HCT116 (cell line): ENCODE results near the gene PCDH9. TPM values are rescaled to one million over a fixed set of nuclear protein-coding genes. Genes with fewer than 3 reads are reported as not detected.

Experiments
- ATAC-seq: fragments of 200-7000 bp; cut with Tn5 transposase; 2 replicates; pipeline ENCODE4 v1.9.1; 2020; ENCODE audit warnings: mild to moderate bottlenecking, moderate library complexity
- BruUV-seq: library from RNA; stranded (reverse); fragments of 400-500 nt; replicated peaks from 2 replicates; lab custom pipeline; 2021; lab: Mats Ljungman, UMichigan
- CTCF ChIA-PET: fragments of 300-600 bp; sonication (Branson Sonifier 250); formaldehyde crosslinking; loops from one replicate; lab custom pipeline; 2021; ENCODE audit warnings: antibody characterized with exemption; lab: Charles Lee
- POLR2A ChIA-PET: fragments of 300-600, 350-600 bp; sonication (Branson Sonifier 250); formaldehyde crosslinking; loops from one replicate; lab custom pipeline; 2021; ENCODE audit warnings: antibody characterized with exemption; lab: Charles Lee
- RAD21 ChIA-PET, 2 experiments: fragments of 300-600 bp; sonication (Branson Sonifier 250); formaldehyde crosslinking; loops; one replicate each; lab custom pipeline; 2023; ENCODE audit warnings: low total read pairs in 2 of 2; ENCODE audit not compliant: uncharacterized antibody in 2 of 2, unreplicated experiment in 2 of 2, low non-redundant PET in 1 of 2; lab: Charles Lee
- DNase-seq: peaks from one replicate; pipeline ENCODE4 v3.0.0-alpha.2; 2010; ENCODE audit warnings: low read depth, low spot score
- H2AFZ ChIP-seq: fragments of 200-600 bp; shearing (Covaris generic), sonication (generic); 2 replicates; pipeline ENCODE4 v1.6.1; 2017; ENCODE audit warnings: low read depth, mixed run types, mixed read lengths, antibody characterized with exemption, low read length; ENCODE audit not compliant: poor library complexity, severe bottlenecking
- H3K27ac ChIP-seq: 2 replicates; pipeline ENCODE4 v1.5.1; 2012; ENCODE audit warnings: low read depth, low read length
- H3K27me3 ChIP-seq: fragments of 200-600 bp; sonication (generic); 2 replicates; pipeline ENCODE4 v1.6.1; 2016; ENCODE audit warnings: mixed run types, low read length, mixed read lengths; ENCODE audit not compliant: insufficient read depth
- H3K36me3 ChIP-seq, 2 experiments: fragments of 200-500 bp in 1 of 2; fragments of 200-600 bp in 1 of 2; sonication (Bioruptor generic) in 1 of 2; sonication (generic) in 1 of 2; 2 replicates each; pipeline versions ENCODE4 v1.5.1 to v1.6.1; 2014 to 2016; ENCODE audit warnings: low read length in 2 of 2, inconsistent platforms in 1 of 2, mixed read lengths in 1 of 2, mixed run types in 1 of 2; ENCODE audit not compliant: insufficient read depth in 2 of 2, control insufficient read depth in 1 of 2
- H3K4me1 ChIP-seq, 2 experiments: fragments of 200-600 bp in 1 of 2; sonication (generic) in 1 of 2; 2 replicates each; pipeline versions ENCODE4 v1.5.1 to v1.6.1; 2012 to 2017; ENCODE audit warnings: low read length in 2 of 2, inconsistent platforms in 1 of 2, mild to moderate bottlenecking in 1 of 2, mixed read lengths in 1 of 2, mixed run types in 1 of 2, moderate library complexity in 1 of 2; ENCODE audit not compliant: insufficient read depth in 2 of 2, control insufficient read depth in 1 of 2
- H3K4me2 ChIP-seq: fragments of 200-600 bp; sonication (generic); 2 replicates; pipeline ENCODE4 v1.6.1; 2017; ENCODE audit warnings: mixed run types, low read length, mixed read lengths
- H3K4me3 ChIP-seq, 2 experiments: fragments of 200-600 bp in 1 of 2; sonication (generic) in 1 of 2; replicated peaks in 1 of 2; 2 replicates each; pipeline ENCODE4 v1.5.1; 2011 to 2016; ENCODE audit warnings: low read length in 2 of 2, control low read depth in 1 of 2, low read depth in 1 of 2, mild to moderate bottlenecking in 1 of 2, mixed read lengths in 1 of 2, mixed run types in 1 of 2
- H3K79me2 ChIP-seq: fragments of 200-600 bp; sonication (generic); 2 replicates; pipeline ENCODE4 v1.6.1; 2017; ENCODE audit warnings: mild to moderate bottlenecking, mixed run types, low read length, moderate library complexity, mixed read lengths; ENCODE audit not compliant: insufficient read depth
- H3K9ac ChIP-seq: fragments of 200-600 bp; sonication (generic); 2 replicates; pipeline ENCODE4 v1.6.1; 2016; ENCODE audit warnings: low read length, mixed read lengths
- H3K9me2 ChIP-seq: fragments of 200-600 bp; sonication (generic), shearing (Covaris generic); 2 replicates; pipeline ENCODE4 v1.6.1; 2017; ENCODE audit warnings: mixed run types, mild to moderate bottlenecking, moderate library complexity; ENCODE audit not compliant: insufficient read depth
- H3K9me3 ChIP-seq, 2 experiments: fragments of 200-500 bp in 1 of 2; fragments of 200-600 bp in 1 of 2; sonication (Bioruptor generic) in 1 of 2; sonication (generic) in 1 of 2; 2 replicates each; pipeline ENCODE4 v1.6.1; 2014 to 2017; ENCODE audit warnings: low read length in 2 of 2, mixed read lengths in 2 of 2, inconsistent platforms in 1 of 2, low read depth in 1 of 2, mild to moderate bottlenecking in 1 of 2, mixed run types in 1 of 2, moderate library complexity in 1 of 2; ENCODE audit not compliant: control insufficient read depth in 1 of 2, insufficient read depth in 1 of 2
- H4K20me1 ChIP-seq: fragments of 200-600 bp; sonication (generic), shearing (Covaris generic); 2 replicates; pipeline ENCODE4 v1.6.1; 2017; ENCODE audit warnings: mixed run types, mild to moderate bottlenecking, moderate library complexity; ENCODE audit not compliant: insufficient read depth
- ATF3 ChIP-seq: IDR thresholded peaks from 2 replicates; pipeline ENCODE4 v1.6.1; 2012
- CBX3 ChIP-seq: IDR thresholded peaks from 2 replicates; pipeline ENCODE4 v1.6.1; 2012; ENCODE audit warnings: low read depth
- CEBPB ChIP-seq: IDR thresholded peaks from 2 replicates; pipeline ENCODE4 v1.6.1; 2012; ENCODE audit warnings: low read depth
- CTCF ChIP-seq, 3 experiments: fragments of 200-600 bp in 1 of 3; sonication (generic) in 1 of 3; IDR thresholded peaks in 2 of 3; conservative IDR thresholded peaks in 1 of 3; 2 replicates each; pipeline ENCODE4 v1.5.1; 2012 to 2017; ENCODE audit warnings: low read depth in 2 of 3, low read length in 2 of 3, antibody characterized with exemption in 1 of 3, borderline replicate concordance in 1 of 3, control low read depth in 1 of 3, mild to moderate bottlenecking in 1 of 3, mixed read lengths in 1 of 3, mixed run types in 1 of 3, moderate library complexity in 1 of 3; ENCODE audit not compliant: insufficient read depth in 1 of 3
- EGR1 ChIP-seq: IDR thresholded peaks from 2 replicates; pipeline ENCODE4 v1.6.1; 2012; ENCODE audit warnings: low read depth
- EZH2 ChIP-seq: fragments of 200-600 bp; sonication (generic); IDR thresholded peaks from 2 replicates; pipeline ENCODE4 v1.6.1; 2017; ENCODE audit warnings: antibody characterized with exemption, mixed run types
- EZH2phosphoT487 ChIP-seq: fragments of 200-600 bp; IDR thresholded peaks from 2 replicates; pipeline ENCODE4 v1.6.1; 2018; ENCODE audit warnings: antibody characterized with exemption, borderline replicate concordance
- FOSL1 ChIP-seq: IDR thresholded peaks from 2 replicates; pipeline ENCODE4 v1.6.1; 2012; ENCODE audit warnings: low read depth
- POLR2A ChIP-seq: IDR thresholded peaks from 2 replicates; pipeline ENCODE4 v1.7.0; 2011; ENCODE audit warnings: borderline replicate concordance; ENCODE audit not compliant: insufficient read depth, insufficient read length; ENCODE audit errors: extremely low read depth
- POLR2AphosphoS5 ChIP-seq: IDR thresholded peaks from 2 replicates; pipeline ENCODE4 v1.6.1; 2011; ENCODE audit warnings: mild to moderate bottlenecking, low read depth, low read length, moderate library complexity
- RAD21 ChIP-seq: IDR thresholded peaks from 2 replicates; pipeline ENCODE4 v1.6.1; 2012; ENCODE audit warnings: low read depth, mild to moderate bottlenecking
- SIN3A ChIP-seq: IDR thresholded peaks from 2 replicates; pipeline ENCODE4 v1.6.1; 2012; ENCODE audit warnings: low read depth
- TCF7L2 ChIP-seq: IDR thresholded peaks from 2 replicates; pipeline ENCODE4 v1.7.0; 2011; ENCODE audit warnings: borderline replicate concordance, inconsistent platforms; ENCODE audit not compliant: insufficient read depth, insufficient read length; ENCODE audit errors: extremely low read depth
- YY1 ChIP-seq: IDR thresholded peaks from 2 replicates; pipeline ENCODE4 v1.6.1; 2011; ENCODE audit warnings: low read length, low read depth, moderate library complexity, mild to moderate bottlenecking; ENCODE audit not compliant: insufficient replicate concordance; ENCODE audit errors: extremely low read depth
- ZFX ChIP-seq: fragments of 450-650 bp; IDR thresholded peaks from 2 replicates; pipeline ENCODE4 v1.6.1; 2017
- intact Hi-C: fragments of 100-400 bp; cut with micrococcal nuclease; formaldehyde crosslinking; loops from 2 replicates; pipeline ENCODE4 v1.10.0; 2022
- total RNA-seq: library from RNA; stranded (reverse); gene quantifications from one replicate; pipeline ENCODE4 v1.2.1, GENCODE V29; 2021; ENCODE audit not compliant: unreplicated experiment

PCDH9 gene
- total RNA-seq, 1 experiment from 2014 or later: 0.02 TPM

GRCh38 chr13:66847541-66847940 lies 382.6 kb downstream of the PCDH9 start:
- H3K9me3 ChIP-seq: no peaks in the 10 kb centered on the region
- no peaks in the 10 kb centered on the region for H3K4me1 ChIP-seq
- ChIA-PET POLR2A (no interaction called here), RAD21 (no interaction called here), CTCF (no interaction called here)
- intact Hi-C loops: no loop called here
- DNase-seq (no peak), ATAC-seq (no peak)
- H3K4me3 ChIP-seq: no peak overlapping the region
- BruUV-seq: no TSS peak
- no peaks in the 10 kb centered on the region for H3K9me2 ChIP-seq
- H4K20me1 ChIP-seq: no peaks in the 10 kb centered on the region
- no peak overlapping the region for H2AFZ ChIP-seq
- no peaks in the 10 kb centered on the region for H3K79me2 ChIP-seq
- H3K27me3 ChIP-seq: no peaks in the 10 kb centered on the region
- no peak overlapping the region for H3K9ac ChIP-seq
- no peaks in the 10 kb centered on the region for H3K36me3 ChIP-seq
- no peak for TF ChIP-seq CBX3
- no peak for TF ChIP-seq POLR2AphosphoS5
- no peak for TF ChIP-seq EGR1
- TF ChIP-seq ATF3: no peak
- no peak for TF ChIP-seq SIN3A
- TF ChIP-seq EZH2: no peak
- TF ChIP-seq ZFX: no peak
- TF ChIP-seq TCF7L2: no peak
- TF ChIP-seq FOSL1: no peak
- no peak for TF ChIP-seq CEBPB
- no peak for TF ChIP-seq POLR2A
- TF ChIP-seq, all 23 proteins: peak for 0
- Histone ChIP-seq H3K4me2 (no peak overlapping the region), H3K27ac (no peak overlapping the region)

- BruUV-seq: no TSS peak
- Histone ChIP-seq H3K9me2 (no peaks in the 10 kb centered on the region), H3K4me3 (no peak overlapping the region), H2AFZ (no peak overlapping the region), H3K9ac (no peak overlapping the region), H3K36me3 (no peaks in the 10 kb centered on the region), H3K27me3 (no peaks in the 10 kb centered on the region), H4K20me1 (no peaks in the 10 kb centered on the region; the same call in 1 of the 2 replicates), H3K79me2 (no peaks in the 10 kb centered on the region), H3K27ac (no peak overlapping the region), H3K9me3 (no peaks in the 10 kb centered on the region), H3K4me2 (no peak overlapping the region), H3K4me1 (no peaks in the 10 kb centered on the region)
- ChIA-PET RAD21 (no interaction called here), CTCF (no interaction called here), POLR2A (no interaction called here)
- TF ChIP-seq CTCF (IDR thresholded peaks at IDR 0.05 in 2 of 3, conservative IDR thresholded peaks at IDR 0.05 in 1 of 3; ENCODE audit: borderline replicate concordance in 1 of 3, insufficient read depth in 1 of 3, low read depth in 2 of 3, low read length in 2 of 3) (no peak), RAD21 (no peak), EZH2phosphoT487 (no peak), YY1 (no peak)
- DNase-seq: no peak
- ATAC-seq: no peak
- intact Hi-C loops: no loop called here
These were observed 384.7 kb downstream of the PCDH9 start for GRCh38 chr13:66845393-66845792.
